ENCODE results near the gene CHRNA3.
A peak's percentile ranks its signal among the peaks of the same experiment; 100 is the strongest.

The CHRNA3 gene

DNA sequence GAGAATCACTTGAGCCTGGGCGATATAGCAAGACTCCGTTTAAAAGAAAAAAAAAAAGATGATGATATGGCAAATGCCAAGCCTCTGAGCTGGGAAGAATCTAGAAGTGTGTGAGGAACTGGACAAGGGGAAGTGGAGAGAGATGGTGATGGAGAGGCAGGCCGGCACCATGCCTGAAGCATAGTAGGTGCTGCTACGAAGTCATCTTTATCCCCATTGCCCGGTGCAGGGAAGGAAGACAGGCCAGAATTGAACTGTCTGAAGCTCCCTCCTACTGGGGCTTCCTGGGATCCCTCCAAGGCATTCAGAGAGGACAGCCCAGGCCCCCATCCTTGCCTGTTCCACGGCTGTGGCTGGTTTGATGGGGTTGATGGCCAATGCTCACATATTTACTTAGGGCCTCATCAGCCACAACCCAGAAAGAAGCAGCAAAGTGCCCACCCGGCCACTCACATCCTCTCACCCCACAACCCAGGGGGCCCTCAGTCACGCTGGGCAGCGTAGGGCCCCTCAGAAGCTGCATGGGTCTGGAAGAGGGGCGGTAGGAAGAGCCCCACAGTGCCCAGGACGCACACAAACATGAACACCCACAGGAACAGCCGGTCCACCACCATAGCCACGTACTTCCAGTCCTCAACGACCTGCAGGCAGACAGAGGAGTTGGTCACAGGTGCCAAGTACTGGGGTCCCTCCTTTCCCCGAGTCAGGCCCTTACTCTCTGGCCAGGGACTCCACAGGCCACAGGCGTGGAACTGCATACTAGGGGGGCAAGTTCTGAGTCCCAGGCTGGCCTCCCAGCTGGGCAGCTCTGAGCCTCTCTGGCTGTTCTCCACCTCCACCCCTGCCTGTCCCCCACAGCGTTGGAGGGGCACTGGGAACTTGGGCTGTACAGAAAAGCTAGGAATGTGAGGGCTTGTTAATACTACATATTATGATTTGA, 4.1 kb upstream of the CHRNA3 start:
- Histone ChIP-seq H3K27ac (no peak overlapping the region), H3K36me3 (ENCODE audit: insufficient read depth, low read length) (no peaks in the 10 kb centered on the region), H3K9me3 (ENCODE audit: low read depth, low read length) (no peaks in the 10 kb centered on the region), H3K4me3 (no peak overlapping the region), H3K9ac (ENCODE audit: insufficient read length) (no peak overlapping the region)
- TF ChIP-seq POLR2AphosphoS5 (IDR thresholded peaks at IDR 0.05; ENCODE audit: borderline replicate concordance, low read depth, low read length): no peak
- TF ChIP-seq EZH2 (IDR thresholded peaks at IDR 0.05): no peak
- TF ChIP-seq FOXP2 (optimal IDR thresholded peaks at IDR 0.05; ENCODE audit: control extremely low read depth, extremely low read length, insufficient read depth): no peak
- DNase-seq (ENCODE audit: low read depth, low spot score): no peak

DNA sequence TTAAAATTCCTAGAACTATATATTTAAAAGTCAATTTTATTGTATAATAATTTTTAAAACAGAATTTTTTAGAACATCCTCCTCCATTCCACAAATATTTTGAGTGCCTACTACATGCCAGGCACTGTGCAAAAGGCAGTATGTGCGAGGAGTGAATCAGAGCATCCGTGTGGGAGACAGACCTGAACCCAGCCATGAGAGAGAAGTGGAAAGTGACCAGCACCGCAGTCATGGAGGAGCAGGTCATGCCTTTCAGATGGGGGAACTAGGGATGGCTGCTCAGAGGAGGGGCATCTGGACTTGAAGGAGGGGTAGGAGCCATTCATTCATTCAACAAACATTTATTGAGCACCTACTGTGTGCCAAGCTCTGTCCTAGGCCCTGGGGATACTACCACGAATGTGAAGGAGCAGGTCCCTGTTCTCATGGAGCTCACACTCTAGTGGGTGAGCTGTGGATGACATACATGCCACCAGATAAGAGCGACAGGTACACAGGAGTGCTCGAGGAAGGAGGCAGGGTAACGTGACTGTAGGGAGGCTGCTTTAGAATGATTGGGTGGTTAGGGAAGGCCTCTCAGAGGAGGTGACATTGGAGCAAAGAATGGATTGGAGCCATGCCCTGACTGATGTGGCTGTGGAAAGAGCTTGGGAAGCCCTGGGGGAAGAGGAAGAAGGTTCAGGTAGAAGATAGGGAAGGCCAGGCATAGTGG, 3.1 kb upstream of the CHRNA3 start:
- H3K27ac ChIP-seq: no peak overlapping the region
- no peak for DNase-seq (ENCODE audit: low read depth, low spot score)
- H3K9ac ChIP-seq (ENCODE audit: insufficient read length): no peak overlapping the region
- no peaks in the 10 kb centered on the region for H3K9me3 ChIP-seq (ENCODE audit: low read depth, low read length)
- H3K4me3 ChIP-seq: no peak overlapping the region
- H3K36me3 ChIP-seq (ENCODE audit: insufficient read depth, low read length): no peaks in the 10 kb centered on the region
- no peak for TF ChIP-seq EZH2 (IDR thresholded peaks at IDR 0.05)
- TF ChIP-seq FOXP2 (optimal IDR thresholded peaks at IDR 0.05; ENCODE audit: control extremely low read depth, extremely low read length, insufficient read depth): no peak
- no peak for TF ChIP-seq POLR2AphosphoS5 (IDR thresholded peaks at IDR 0.05; ENCODE audit: borderline replicate concordance, low read depth, low read length)

GRCh38 chr15:78621810-78622402, 1.1 kb upstream of the CHRNA3 start:
- H3K27ac ChIP-seq: no peak overlapping the region
- no peak overlapping the region for H3K9ac ChIP-seq (ENCODE audit: insufficient read length)
- H3K9me3 ChIP-seq (ENCODE audit: low read depth, low read length): no peaks in the 10 kb centered on the region
- no peak overlapping the region for H3K4me3 ChIP-seq
- DNase-seq (ENCODE audit: low read depth, low spot score): no peak
- TF ChIP-seq POLR2AphosphoS5 (IDR thresholded peaks at IDR 0.05; ENCODE audit: borderline replicate concordance, low read depth, low read length) (no peak), EZH2 (IDR thresholded peaks at IDR 0.05) (no peak), FOXP2 (optimal IDR thresholded peaks at IDR 0.05; ENCODE audit: control extremely low read depth, extremely low read length, insufficient read depth) (no peak)
- no peaks in the 10 kb centered on the region for H3K36me3 ChIP-seq (ENCODE audit: insufficient read depth, low read length)

DNA sequence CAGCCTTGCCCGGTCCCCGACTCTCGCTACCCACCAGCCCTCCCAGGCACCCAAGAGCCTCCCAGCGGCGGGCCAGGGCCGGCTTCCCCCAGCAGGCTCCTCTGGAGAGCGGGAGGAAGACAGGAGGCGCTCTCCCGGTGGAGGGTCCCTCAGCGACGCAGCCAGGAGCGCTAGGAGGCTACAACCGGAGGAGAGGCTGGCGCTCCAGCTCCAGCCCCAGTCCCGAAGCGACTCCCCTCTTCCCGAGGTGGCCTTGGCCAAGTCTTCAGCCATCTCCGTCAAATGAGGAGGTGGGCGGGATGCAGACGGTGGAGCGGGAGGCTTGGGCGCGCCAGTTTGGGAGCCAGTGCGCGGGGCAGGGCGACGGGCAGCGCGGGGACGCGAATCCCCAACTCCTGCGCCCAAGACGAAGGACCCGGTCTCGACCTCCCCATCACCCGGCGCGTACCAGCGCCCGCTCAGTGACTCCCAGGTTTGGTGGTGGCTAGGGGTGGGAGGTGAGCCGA, 722 bp downstream of the CHRNA3 start:
- Histone ChIP-seq H3K36me3 (ENCODE audit: insufficient read depth, low read length) (no peaks in the 10 kb centered on the region), H3K27ac (no peak overlapping the region), H3K9me3 (ENCODE audit: low read depth, low read length) (no peaks in the 10 kb centered on the region), H3K9ac (ENCODE audit: insufficient read length) (no peak overlapping the region), H3K4me3 (peak overlapping the region; percentile 47)
- no peak for TF ChIP-seq EZH2 (IDR thresholded peaks at IDR 0.05)
- TF ChIP-seq POLR2AphosphoS5 (IDR thresholded peaks at IDR 0.05; ENCODE audit: borderline replicate concordance, low read depth, low read length): no peak
- TF ChIP-seq FOXP2 (optimal IDR thresholded peaks at IDR 0.05; ENCODE audit: control extremely low read depth, extremely low read length, insufficient read depth): no peak
- DNase-seq (ENCODE audit: low read depth, low spot score): no peak

DNA sequence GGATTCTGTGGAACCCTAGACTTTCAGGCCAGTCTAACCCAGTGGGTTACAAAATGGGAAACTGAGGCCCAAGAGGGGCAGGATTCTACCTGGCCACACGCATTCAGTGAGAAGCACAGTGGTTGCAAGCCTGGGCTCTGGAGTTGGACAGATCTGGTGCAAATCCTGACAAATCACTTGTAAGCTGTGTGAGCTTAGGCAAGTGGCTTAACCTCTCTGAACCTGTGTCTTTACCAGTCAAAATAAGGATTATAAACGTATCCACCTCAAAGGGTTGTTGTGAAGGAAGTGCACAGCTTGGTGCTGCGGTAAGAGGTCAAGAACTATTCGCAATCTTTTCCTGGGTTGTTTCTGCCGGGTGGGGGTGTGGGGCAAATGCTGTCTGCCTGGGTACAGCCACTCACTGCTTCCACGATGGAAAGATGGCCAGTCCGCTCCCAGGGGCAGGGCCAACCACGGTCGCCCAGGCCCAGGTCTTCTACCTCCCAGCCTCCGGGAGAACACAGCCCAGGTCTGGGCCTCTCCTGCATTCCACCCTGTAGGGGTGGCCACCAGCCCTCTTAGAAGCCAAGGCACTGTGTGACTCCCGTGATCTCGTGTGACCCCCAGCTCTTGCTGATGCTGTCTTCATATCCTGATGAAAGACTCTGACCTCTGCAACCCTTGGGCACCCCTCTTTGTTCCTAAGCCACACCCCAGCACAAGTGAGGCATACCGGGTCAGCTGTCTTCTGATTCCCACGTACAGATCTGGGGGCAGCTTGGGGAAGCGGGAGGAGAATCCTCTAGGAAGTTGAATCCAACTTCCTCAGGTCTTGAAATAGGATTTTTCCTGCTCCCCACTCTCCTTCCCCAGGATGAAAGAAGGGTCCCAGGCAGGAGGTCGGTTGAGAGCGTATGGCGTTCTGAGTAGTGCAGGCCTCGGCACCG, 1.5 kb downstream of the CHRNA3 start:
- H3K4me3 ChIP-seq: no peak overlapping the region
- no peak for DNase-seq (ENCODE audit: low read depth, low spot score)
- no peak for TF ChIP-seq FOXP2 (optimal IDR thresholded peaks at IDR 0.05; ENCODE audit: control extremely low read depth, extremely low read length, insufficient read depth)
- TF ChIP-seq EZH2 (IDR thresholded peaks at IDR 0.05): no peak
- no peak for TF ChIP-seq POLR2AphosphoS5 (IDR thresholded peaks at IDR 0.05; ENCODE audit: borderline replicate concordance, low read depth, low read length)
- H3K9me3 ChIP-seq (ENCODE audit: low read depth, low read length): no peaks in the 10 kb centered on the region
- H3K9ac ChIP-seq (ENCODE audit: insufficient read length): no peak overlapping the region
- no peaks in the 10 kb centered on the region for H3K36me3 ChIP-seq (ENCODE audit: insufficient read depth, low read length)
- H3K27ac ChIP-seq: no peak overlapping the region

DNA sequence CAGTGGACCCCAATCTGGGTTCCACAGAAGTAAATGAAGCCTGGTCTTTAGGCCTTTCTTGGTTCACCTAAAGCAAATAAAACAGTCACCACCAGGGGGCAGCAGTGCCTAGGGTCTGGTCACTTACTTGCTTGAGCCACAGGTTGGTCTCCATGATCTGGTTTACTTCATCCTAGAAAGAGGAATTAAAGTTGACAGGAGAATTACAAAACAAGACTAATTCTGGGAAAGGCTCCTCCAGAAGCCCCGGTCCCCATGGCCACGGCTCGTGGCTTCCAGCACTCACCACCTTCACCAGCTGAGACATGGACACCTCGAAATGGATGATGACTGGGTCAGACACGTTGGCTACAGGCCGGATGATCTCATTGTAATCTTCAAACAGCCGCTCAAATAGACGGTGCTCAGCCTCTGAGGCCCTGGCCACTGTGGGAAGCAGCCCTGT, 2.3 kb downstream of the CHRNA3 start:
- TF ChIP-seq POLR2AphosphoS5 (IDR thresholded peaks at IDR 0.05; ENCODE audit: borderline replicate concordance, low read depth, low read length) (no peak), EZH2 (IDR thresholded peaks at IDR 0.05) (no peak), FOXP2 (optimal IDR thresholded peaks at IDR 0.05; ENCODE audit: control extremely low read depth, extremely low read length, insufficient read depth) (no peak)
- no peak overlapping the region for H3K27ac ChIP-seq

GRCh38 chr15:78618064-78618463, 2.7 kb downstream of the CHRNA3 start:
- Histone ChIP-seq H3K36me3 (ENCODE audit: insufficient read depth, low read length) (no peaks in the 10 kb centered on the region), H3K9me3 (ENCODE audit: low read depth, low read length) (no peaks in the 10 kb centered on the region), H3K9ac (ENCODE audit: insufficient read length) (no peak overlapping the region), H3K27ac (no peak overlapping the region), H3K4me3 (no peak overlapping the region)
- DNase-seq (ENCODE audit: low read depth, low spot score): no peak
- no peak for TF ChIP-seq FOXP2 (optimal IDR thresholded peaks at IDR 0.05; ENCODE audit: control extremely low read depth, extremely low read length, insufficient read depth)
- TF ChIP-seq POLR2AphosphoS5 (IDR thresholded peaks at IDR 0.05; ENCODE audit: borderline replicate concordance, low read depth, low read length): no peak
- TF ChIP-seq EZH2 (IDR thresholded peaks at IDR 0.05): no peak

More for the DNA sequence above, 2.3 kb downstream of the CHRNA3 start:
- Histone ChIP-seq H3K36me3 (ENCODE audit: insufficient read depth, low read length) (no peaks in the 10 kb centered on the region), H3K9ac (ENCODE audit: insufficient read length) (no peak overlapping the region), H3K9me3 (ENCODE audit: low read depth, low read length) (no peaks in the 10 kb centered on the region), H3K4me3 (no peak overlapping the region)
- peak; percentile 45 for DNase-seq (ENCODE audit: low read depth, low spot score)

Data from SK-N-MC (cell line).